HG03066 (cell line): ENCODE data around the gene KRT83.
"Not testable (repeated sequence)": the region's sequence is repeated elsewhere in the genome, so short reads cannot be mapped to it uniquely, and the experiment has no call there.

Experiments used
- ATAC-seq: cut with Tn5 transposase; IDR thresholded peaks from one replicate; pipeline ENCODE4 v1.9.1; 2021; ENCODE audit warnings: low read depth; ENCODE audit not compliant: unreplicated experiment

KRT83 gene

DNA sequence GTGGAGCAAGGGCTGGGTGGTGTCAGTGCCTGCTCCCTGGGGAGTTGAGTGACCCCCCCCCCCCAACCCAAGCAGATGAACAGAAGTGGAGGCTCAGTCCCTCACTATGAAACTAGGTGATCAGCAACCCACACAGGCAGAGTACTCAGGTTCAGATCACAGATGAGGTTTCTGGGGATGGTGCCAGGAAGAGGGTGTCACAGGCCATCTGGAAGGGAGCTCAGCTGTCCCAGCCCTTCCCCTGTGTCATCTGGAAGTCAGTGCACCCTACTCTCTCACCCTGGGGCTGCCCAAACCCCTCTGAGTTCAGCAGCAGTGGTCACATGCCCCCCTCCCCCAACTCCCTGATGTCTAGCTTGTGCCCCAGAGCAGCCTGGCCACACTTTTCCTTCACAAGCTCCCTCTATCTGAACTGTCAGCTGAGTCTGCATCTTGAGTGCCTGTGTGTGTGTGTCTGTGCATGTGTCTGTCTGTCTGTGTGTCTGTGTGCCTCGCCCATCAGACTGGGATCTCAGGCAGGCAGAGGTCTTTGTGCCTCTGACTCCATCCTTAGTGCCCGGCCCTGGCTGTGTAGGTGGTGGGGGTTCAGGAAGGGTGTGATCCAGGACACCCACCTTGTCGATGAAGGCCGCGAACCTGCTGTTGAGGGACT lies 30.6 kb downstream of the KRT83 start:
- ATAC-seq = not testable (repeated sequence)

GRCh38 chr12:52287816-52288805 lies 33.1 kb downstream of the KRT83 start:
- ATAC-seq = peak; percentile 88

- not testable (repeated sequence) for ATAC-seq
Observed at GRCh38 chr12:52286857-52287785, 34.1 kb downstream of the KRT83 start.

- no peak for ATAC-seq
Observed at GRCh38 chr12:52285851-52286530, 35.2 kb downstream of the KRT83 start.

DNA sequence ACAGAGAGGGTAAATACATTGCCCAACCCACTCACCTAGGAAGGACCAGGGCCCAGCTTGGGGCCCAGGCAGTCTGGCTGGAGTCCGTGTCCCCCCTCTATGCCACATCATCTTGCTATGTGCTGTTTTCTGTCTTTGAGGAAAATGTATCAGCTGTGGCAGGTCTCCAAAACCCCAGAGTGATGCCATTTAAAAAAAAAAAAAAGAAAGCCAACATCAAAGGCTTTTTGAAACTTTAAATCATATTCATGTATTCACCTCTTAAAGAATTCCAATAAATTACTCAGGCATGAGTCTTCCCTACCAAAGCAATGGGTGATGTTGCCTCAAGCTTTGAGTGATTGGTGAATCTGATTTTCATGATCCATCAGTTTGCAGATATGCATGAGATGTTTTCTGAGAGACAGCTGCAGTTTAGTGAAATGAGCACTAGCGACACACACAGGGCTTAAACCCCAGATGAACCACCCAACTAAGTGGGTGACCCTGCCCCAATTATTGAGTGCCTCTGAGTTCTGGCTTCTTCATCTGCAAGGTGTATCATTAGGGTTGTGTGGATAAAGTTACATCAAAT lies 35.9 kb downstream of the KRT83 start:
- no peak for ATAC-seq

GRCh38 chr12:52284562-52285171 lies 36.5 kb downstream of the KRT83 start:
- no peak for ATAC-seq

- ATAC-seq = no peak
Observed at GRCh38 chr12:52280796-52281560, 40.2 kb downstream of the KRT83 start.

DNA sequence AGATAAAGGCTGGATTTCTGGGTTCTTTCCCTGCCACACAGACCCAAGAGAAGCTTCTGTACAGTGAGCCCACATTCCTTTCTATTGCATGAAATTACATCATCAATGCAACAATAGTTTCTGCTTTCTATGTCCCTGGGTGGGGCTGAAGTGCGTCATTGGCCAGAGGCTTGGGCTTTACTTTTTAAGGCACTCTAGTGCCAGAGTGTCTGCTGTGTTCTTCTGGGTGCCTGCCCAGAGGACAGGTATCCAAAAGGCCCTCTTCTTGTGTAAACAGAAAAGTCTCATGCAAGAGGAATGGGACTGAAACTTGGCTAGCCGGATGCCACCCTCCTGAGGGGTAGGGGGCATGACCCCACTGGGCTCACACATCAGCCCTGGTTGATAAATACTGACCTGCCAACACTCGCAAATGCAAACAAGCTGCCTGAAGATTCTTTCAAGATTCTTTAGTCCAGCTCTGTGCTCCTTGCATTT lies 40.8 kb downstream of the KRT83 start:
- no peak for ATAC-seq

- ATAC-seq = no peak
Observed at GRCh38 chr12:52279422-52280318, 41.5 kb downstream of the KRT83 start.

GRCh38 chr12:52278575-52279421 lies 42.4 kb downstream of the KRT83 start:
- peak; percentile 63 for ATAC-seq

DNA sequence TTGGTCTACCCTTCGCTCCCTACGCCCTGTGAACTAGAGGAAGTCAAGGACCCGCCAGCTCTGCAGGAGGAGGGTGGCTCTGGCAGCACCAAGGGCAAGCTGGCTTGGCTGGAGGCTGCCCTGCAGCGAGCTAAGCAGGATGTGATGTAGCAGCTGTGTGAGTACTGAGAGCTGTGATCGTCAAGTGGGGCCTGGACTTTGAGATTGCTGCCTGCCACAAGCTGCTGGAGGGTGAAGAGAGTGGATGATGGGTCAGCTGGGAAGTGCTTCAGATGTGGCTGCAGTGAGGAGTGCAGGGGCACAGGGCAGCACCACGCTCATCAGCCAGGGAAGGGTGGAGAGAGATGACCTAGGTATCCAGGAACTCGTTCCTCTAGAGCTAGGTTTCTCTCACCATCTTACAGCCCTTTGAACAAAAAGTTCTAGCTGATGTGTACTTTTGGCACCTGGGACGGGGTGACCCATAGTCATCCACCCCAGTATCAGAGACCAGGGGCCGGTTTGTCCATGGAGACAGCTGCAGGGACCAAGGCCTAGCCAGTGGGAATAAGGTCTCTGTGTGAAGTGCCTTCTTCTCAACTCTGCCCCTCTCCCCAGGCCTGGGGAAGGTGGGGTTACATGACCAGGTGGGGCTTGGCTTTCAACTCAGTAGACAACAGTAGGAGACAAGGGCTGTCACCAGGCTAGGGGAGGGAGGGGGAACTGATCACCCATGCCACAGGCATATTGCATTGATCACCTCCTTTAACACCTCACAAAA lies 43.5 kb downstream of the KRT83 start:
- no peak for ATAC-seq

- ATAC-seq = no peak
Observed at GRCh38 chr12:52275686-52276085, 45.5 kb downstream of the KRT83 start.

DNA sequence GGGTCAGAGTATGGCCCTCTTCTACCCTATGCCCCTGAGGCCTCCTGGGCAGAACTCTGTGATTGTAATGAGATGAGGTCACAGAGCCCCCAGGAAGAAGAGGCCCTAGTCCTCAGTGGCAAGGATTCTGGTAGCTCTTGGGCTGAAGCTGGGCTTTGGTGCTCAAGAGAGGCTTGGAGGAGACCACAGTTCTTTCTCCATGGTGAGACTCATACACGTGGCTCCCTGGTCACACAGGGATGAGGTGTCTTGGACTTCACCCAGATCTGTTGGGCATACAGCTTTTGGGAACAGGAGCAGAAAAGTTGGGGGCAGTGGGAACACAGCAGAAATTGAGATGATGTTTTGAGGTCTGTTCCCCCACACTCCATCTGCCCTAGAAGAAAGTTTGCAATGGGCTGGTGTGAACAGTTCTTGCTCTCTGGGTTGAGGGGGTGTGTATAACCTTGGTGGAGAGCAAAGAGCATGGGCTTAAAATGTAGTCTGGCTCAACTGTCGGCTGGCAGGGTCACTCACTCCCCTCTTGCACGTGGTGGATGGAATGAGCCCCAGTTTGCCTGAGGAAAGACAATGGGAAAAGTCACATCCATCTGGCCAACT lies 46.6 kb downstream of the KRT83 start, which contains the start of gene KRT86:
Gene KRT86, plus strand, starts transcription at position 125 of the 600 bp plus-strand sequence. CDS start 27,272 bp downstream, outside the sequence.
- no peak for ATAC-seq

GRCh38 chr12:52271158-52271557 lies 50.0 kb downstream of the KRT83 start:
- ATAC-seq = no peak

DNA sequence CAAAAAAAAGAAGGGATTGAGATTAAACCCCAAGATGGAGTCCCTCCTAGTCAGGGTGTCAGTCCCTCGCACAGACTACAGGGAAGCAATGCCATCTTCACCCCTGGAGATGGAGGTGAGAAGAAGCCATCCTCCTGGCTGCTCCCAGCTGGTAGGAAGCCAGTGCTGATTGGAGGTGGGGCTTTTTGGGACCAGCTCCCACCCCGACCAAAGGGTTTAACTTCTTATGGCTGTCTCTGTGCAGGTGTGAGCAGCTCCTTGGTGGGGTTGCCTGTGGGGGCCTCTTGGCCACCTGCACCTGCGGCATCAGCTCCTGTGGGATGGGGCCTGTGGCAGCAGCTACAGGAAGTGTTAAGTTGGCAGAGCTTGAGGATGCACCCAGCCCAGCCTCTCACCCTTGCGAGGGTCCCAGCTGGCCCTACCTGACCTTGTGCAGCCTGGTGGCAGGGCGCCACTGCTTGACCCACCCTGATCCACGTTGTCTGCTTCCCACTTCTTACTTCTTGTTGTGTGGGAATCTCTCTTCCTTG lies 50.6 kb downstream of the KRT83 start:
- ATAC-seq = no peak
